IMR-90 (cell line): ENCODE data around the gene WDR49. TPM values are rescaled to one million over a fixed set of nuclear protein-coding genes. Genes with fewer than 3 reads are reported as not detected.

ENCODE experiments used
- ATAC-seq: fragments of 200-7000 bp; cut with Tn5 transposase; 2 replicates; pipeline ENCODE4 v1.9.1; 2020; ENCODE audit warnings: low read depth, mild to moderate bottlenecking, moderate library complexity
- BruUV-seq: library from RNA; stranded (reverse); fragments of 400-500 nt; replicated peaks from 2 replicates; lab custom pipeline; 2021; lab: Mats Ljungman, UMichigan
- CTCF ChIA-PET: fragments of 300-600 bp; formaldehyde crosslinking; extraction: SDS; loops from one replicate; lab custom pipeline; 2021; ENCODE audit warnings: antibody characterized with exemption; lab: Yijun Ruan, JAX
- POLR2A ChIA-PET: fragments of 300-600 bp; sonication (Branson Sonifier 250); formaldehyde crosslinking; loops from one replicate; lab custom pipeline; 2022; ENCODE audit warnings: antibody characterized with exemption; ENCODE audit not compliant: unreplicated experiment; lab: Charles Lee
- DNase-seq: peaks from one replicate; pipeline ENCODE4 v3.0.0; 2013
- H2AFZ ChIP-seq: replicated peaks from 2 replicates; pipeline ENCODE3; 2013; ENCODE audit warnings: low read length, mild to moderate bottlenecking; ENCODE audit not compliant: poor library complexity
- H2AK5ac ChIP-seq: 2 replicates; pipeline ENCODE4 v1.6.1; 2013; ENCODE audit warnings: low read depth, low read length, inconsistent platforms
- H2AK9ac ChIP-seq: replicated peaks from 2 replicates; pipeline ENCODE3; 2013; ENCODE audit warnings: mild to moderate bottlenecking, low read depth, low read length, moderate library complexity; ENCODE audit not compliant: poor library complexity
- H2BK120ac ChIP-seq: 2 replicates; pipeline ENCODE4 v1.6.1; 2013; ENCODE audit warnings: low read depth, low read length, inconsistent platforms
- H2BK15ac ChIP-seq: 3 replicates; pipeline ENCODE4 v1.6.1; 2013; ENCODE audit warnings: low read depth, low read length, inconsistent platforms
- H2BK20ac ChIP-seq: 2 replicates; pipeline ENCODE4 v1.6.1; 2013; ENCODE audit warnings: low read depth, mild to moderate bottlenecking, inconsistent platforms, low read length, moderate library complexity
- H2BK5ac ChIP-seq: 2 replicates; pipeline ENCODE4 v1.6.1; 2013; ENCODE audit warnings: mild to moderate bottlenecking, low read depth, low read length, inconsistent platforms; ENCODE audit not compliant: poor library complexity, severe bottlenecking
- H3K14ac ChIP-seq: replicated peaks from 2 replicates; pipeline ENCODE4 v1.6.1; 2013; ENCODE audit warnings: low read depth, low read length, inconsistent platforms
- H3K18ac ChIP-seq: 2 replicates; pipeline ENCODE4 v1.6.1; 2013; ENCODE audit warnings: low read depth, low read length, control low read depth
- H3K23ac ChIP-seq: 2 replicates; pipeline ENCODE4 v1.6.1; 2013; ENCODE audit warnings: low read depth, low read length, inconsistent platforms
- H3K27ac ChIP-seq: 2 replicates; pipeline ENCODE4 v1.5.1; 2013; ENCODE audit warnings: mild to moderate bottlenecking, control low read depth, low read length; ENCODE audit not compliant: insufficient read depth
- H3K27me3 ChIP-seq: 2 replicates; pipeline ENCODE4 v1.6.1; 2013; ENCODE audit warnings: low read length; ENCODE audit not compliant: control insufficient read depth, insufficient read depth
- H3K36me3 ChIP-seq: 2 replicates; pipeline ENCODE4 v1.6.1; 2013; ENCODE audit warnings: low read length, mixed read lengths; ENCODE audit not compliant: control insufficient read depth, insufficient read depth
- H3K4ac ChIP-seq: 2 replicates; pipeline ENCODE4 v1.6.1; 2013; ENCODE audit warnings: low read depth, low read length, inconsistent platforms
- H3K4me1 ChIP-seq: 2 replicates; pipeline ENCODE4 v1.6.1; 2013; ENCODE audit warnings: low read length, mixed read lengths; ENCODE audit not compliant: control insufficient read depth, insufficient read depth
- H3K4me2 ChIP-seq: 2 replicates; pipeline ENCODE4 v1.6.1; 2013; ENCODE audit warnings: low read depth, mild to moderate bottlenecking, control low read depth, low read length, moderate library complexity
- H3K4me3 ChIP-seq: 2 replicates; pipeline ENCODE4 v1.5.1; 2013; ENCODE audit warnings: low read depth, mild to moderate bottlenecking, control low read depth, low read length, moderate library complexity; ENCODE audit not compliant: insufficient read depth
- H3K56ac ChIP-seq: 2 replicates; pipeline ENCODE4 v1.6.1; 2013; ENCODE audit warnings: low read length, inconsistent platforms; ENCODE audit not compliant: insufficient read depth; ENCODE audit errors: extremely low read depth
- H3K79me1 ChIP-seq, 2 experiments: 2 replicates each; pipeline ENCODE4 v1.6.1; 2013; ENCODE audit warnings: low read length in 2 of 2, inconsistent platforms in 1 of 2, low read depth in 1 of 2
- H3K9ac ChIP-seq: 2 replicates; pipeline ENCODE4 v1.6.1; 2013; ENCODE audit warnings: low read depth, low read length, control low read depth
- H3K9me1 ChIP-seq: 2 replicates; pipeline ENCODE4 v1.6.1; 2013; ENCODE audit warnings: low read length, inconsistent platforms; ENCODE audit not compliant: insufficient read depth
- H3K9me3 ChIP-seq: 2 replicates; pipeline ENCODE4 v1.6.1; 2013; ENCODE audit warnings: low read length; ENCODE audit not compliant: control insufficient read depth, insufficient read depth
- H4K20me1 ChIP-seq: 2 replicates; pipeline ENCODE4 v1.6.1; 2013; ENCODE audit warnings: low read length, inconsistent platforms; ENCODE audit not compliant: insufficient read depth
- H4K5ac ChIP-seq: 2 replicates; pipeline ENCODE4 v1.6.1; 2013; ENCODE audit warnings: mild to moderate bottlenecking, low read depth, low read length, control low read depth
- H4K8ac ChIP-seq, 2 experiments: 2 replicates each; pipeline ENCODE4 v1.6.1; 2013; ENCODE audit warnings: low read depth in 2 of 2, low read length in 2 of 2, control low read depth in 1 of 2, inconsistent platforms in 1 of 2
- H4K91ac ChIP-seq: 2 replicates; pipeline ENCODE4 v1.6.1; 2013; ENCODE audit warnings: low read depth, low read length, inconsistent platforms; ENCODE audit not compliant: insufficient read depth
- BHLHE40 ChIP-seq: fragments of 150-350 bp; IDR thresholded peaks from 2 replicates; pipeline ENCODE4 v1.6.1; 2016; ENCODE audit warnings: mild to moderate bottlenecking, low read depth, low read length
- CEBPB ChIP-seq: IDR thresholded peaks from 2 replicates; pipeline ENCODE4 v1.6.1; 2012; ENCODE audit warnings: low read depth, low read length, improper control_type of control experiment
- CHD1 ChIP-seq: IDR thresholded peaks from 2 replicates; pipeline ENCODE4 v1.6.1; 2012; ENCODE audit warnings: low read depth, low read length, improper control_type of control experiment
- CTCF ChIP-seq: conservative IDR thresholded peaks from 2 replicates; pipeline ENCODE4 v1.5.1; 2012; ENCODE audit warnings: mild to moderate bottlenecking, low read depth, low read length, improper control_type of control experiment
- ELK1 ChIP-seq: fragments of 150-350 bp; IDR thresholded peaks from 2 replicates; pipeline ENCODE4 v1.6.1; 2016; ENCODE audit warnings: low read depth, mild to moderate bottlenecking, low read length, moderate library complexity, borderline replicate concordance
- FOS ChIP-seq: fragments of 150-350 bp; IDR thresholded peaks from 2 replicates; pipeline ENCODE4 v1.6.1; 2016; ENCODE audit warnings: low read depth, low read length
- MAFK ChIP-seq: IDR thresholded peaks from 2 replicates; pipeline ENCODE4 v1.6.1; 2012; ENCODE audit warnings: low read depth, low read length, improper control_type of control experiment
- MAZ ChIP-seq: IDR thresholded peaks from 2 replicates; pipeline ENCODE4 v1.6.1; 2012; ENCODE audit warnings: low read depth, mild to moderate bottlenecking, low read length, improper control_type of control experiment, moderate library complexity, borderline replicate concordance
- MXI1 ChIP-seq: IDR thresholded peaks from 2 replicates; pipeline ENCODE4 v1.6.1; 2012; ENCODE audit warnings: low read depth, mild to moderate bottlenecking, low read length, moderate library complexity, borderline replicate concordance
- NFE2L2 ChIP-seq: fragments of 150-350 bp; IDR thresholded peaks from 2 replicates; pipeline ENCODE4 v1.6.1; 2016; ENCODE audit warnings: low read depth, mild to moderate bottlenecking, low read length
- POLR2A ChIP-seq: IDR thresholded peaks from 2 replicates; pipeline ENCODE4 v1.6.1; 2012; ENCODE audit warnings: mild to moderate bottlenecking, low read depth, low read length
- RAD21 ChIP-seq: IDR thresholded peaks from 2 replicates; pipeline ENCODE4 v1.6.1; 2012; ENCODE audit warnings: low read length, improper control_type of control experiment
- RCOR1 ChIP-seq: IDR thresholded peaks from 2 replicates; pipeline ENCODE4 v1.6.1; 2012; ENCODE audit warnings: mild to moderate bottlenecking, low read length, improper control_type of control experiment; ENCODE audit not compliant: insufficient replicate concordance
- RFX5 ChIP-seq: IDR thresholded peaks from 2 replicates; pipeline ENCODE4 v1.8.0; 2012; ENCODE audit warnings: low read depth, mild to moderate bottlenecking, low read length, moderate library complexity
- SMC3 ChIP-seq: fragments of 150-350 bp; IDR thresholded peaks from 2 replicates; pipeline ENCODE4 v1.6.1; 2016; ENCODE audit warnings: low read depth, mild to moderate bottlenecking, antibody characterized with exemption, low read length, moderate library complexity
- USF2 ChIP-seq: fragments of 150-350 bp; IDR thresholded peaks from 2 replicates; pipeline ENCODE4 v1.6.1; 2017; ENCODE audit warnings: mild to moderate bottlenecking, antibody characterized with exemption, low read length, low read depth
- WGBS, 2 experiments: methylation state at CpG; one replicate each; pipeline versions ENCODE4 v1.1.5 to v1.1.7; 2013; ENCODE audit warnings: missing lambda C conversion rate in 2 of 2; ENCODE audit not compliant: insufficient read length in 1 of 2; ENCODE audit errors: extremely low coverage in 2 of 2; 5-methylcytosine and 5-hydroxymethylcytosine counted together
- dilution Hi-C: fragments of 300-500 bp; cut with HindIII; formaldehyde crosslinking; loops from one replicate; pipeline ENCODE4 v1.14.3; 2018; ENCODE audit warnings: low sequenced_read_pairs; ENCODE audit not compliant: unreplicated experiment
- in situ Hi-C: fragments of 300-500 bp; cut with MboI; formaldehyde crosslinking; loops from 3 replicates; pipeline ENCODE4 v1.14.3; 2019; ENCODE audit warnings: low sequenced_read_pairs, inconsistent platforms, mixed read lengths
- intact Hi-C: fragments of 100-400 bp; cut with micrococcal nuclease; formaldehyde crosslinking; loops from 2 replicates; pipeline ENCODE4 v1.10.0; 2022
- polyA plus RNA-seq, 3 experiments: library from polyadenylated mRNA; depleted of rRNA; stranded (reverse); fragments of >200 nt; gene quantifications; 2 replicates each; pipeline ENCODE4 v1.2.3, GENCODE V29; 2012; ENCODE audit warnings: low replicate concordance in 1 of 3
- total RNA-seq: library from RNA; depleted of rRNA; stranded (reverse); fragments of >200 nt; gene quantifications from 2 replicates; pipeline ENCODE4 v1.2.3, GENCODE V29; 2012

WDR49 gene
- total and polyA plus RNA-seq, 2 of the 4 experiments (the other 2 are of a cell fraction), result not detected

- ATAC-seq (no peak), DNase-seq (no peak)
- no peak overlapping the region for H2AK9ac ChIP-seq
- H3K18ac ChIP-seq, result no peak overlapping the region
- no peak overlapping the region for H3K27ac ChIP-seq
- no peak overlapping the region for H4K5ac ChIP-seq
- H3K36me3 ChIP-seq, result no peaks in the 10 kb centered on the region
- H2BK120ac ChIP-seq, result no peak overlapping the region
- intact Hi-C loops (no loop called here), in situ Hi-C loops (no loop called here), dilution Hi-C loops (no loop called here)
- H2BK15ac ChIP-seq, result no peak overlapping the region
- H3K14ac ChIP-seq, result no peak overlapping the region
- no peaks in the 10 kb centered on the region for H4K20me1 ChIP-seq
- no peaks in the 10 kb centered on the region for H3K79me1 ChIP-seq
- no peaks in the 10 kb centered on the region for H3K27me3 ChIP-seq
- H2AK5ac ChIP-seq, result no peak overlapping the region
- H4K91ac ChIP-seq, result no peak overlapping the region
- no peak overlapping the region for H3K23ac ChIP-seq
- H3K4me1 ChIP-seq, result no peaks in the 10 kb centered on the region
- H2AFZ ChIP-seq, result no peak overlapping the region
- CTCF ChIA-PET, result no interaction called here
- H4K8ac ChIP-seq, result no peak overlapping the region
- no peak overlapping the region for H2BK20ac ChIP-seq
- no peak for TF ChIP-seq CEBPB
- no peak for TF ChIP-seq RAD21
- TF ChIP-seq CTCF, result no peak
- no peak for TF ChIP-seq POLR2A
- no peak for TF ChIP-seq MAFK
- no peak for TF ChIP-seq SMC3
- TF ChIP-seq CHD1, result no peak
- no peak for TF ChIP-seq BHLHE40
- no peak for TF ChIP-seq NFE2L2
- TF ChIP-seq RCOR1, result no peak
- no peak for TF ChIP-seq MAZ
- TF ChIP-seq RFX5, result no peak
- no peak for TF ChIP-seq MXI1
- no peak for TF ChIP-seq FOS
- no peak for TF ChIP-seq USF2
- TF ChIP-seq ELK1, result no peak
- WGBS, 2 experiments, result no CpG with 5 or more reads among the region's 1 CpG
- H3K4me3 ChIP-seq, result no peak overlapping the region
- no peak overlapping the region for H3K4ac ChIP-seq
- H3K56ac ChIP-seq, result no peak overlapping the region
- H3K9ac ChIP-seq, result no peak overlapping the region
- H3K4me2 ChIP-seq, result no peak overlapping the region
- POLR2A ChIA-PET, result no interaction called here
- no TSS peak for BruUV-seq
- H3K9me3 ChIP-seq, result peaks cover 8% of the 10 kb centered on the region
- no peaks in the 10 kb centered on the region for H3K9me1 ChIP-seq
- H2BK5ac ChIP-seq, result no peak overlapping the region
Measured at GRCh38 chr3:167489571-167489970, 164.2 kb downstream of the WDR49 start.
